HG02642 (cell line): ENCODE measurements around the gene SNX25.
"Not testable (repeated sequence)": the region's sequence is repeated elsewhere in the genome, so short reads cannot be mapped to it uniquely, and the experiment has no call there.

Experiments
- ATAC-seq: cut with Tn5 transposase; IDR thresholded peaks from one replicate; pipeline ENCODE4 v1.9.1; 2021; ENCODE audit warnings: mild to moderate bottlenecking; ENCODE audit not compliant: unreplicated experiment, poor library complexity

Gene SNX25

GRCh38 chr4:185332575-185333464 is 123.4 kb downstream of the SNX25 start:
- peak; percentile 78 for ATAC-seq

GRCh38 chr4:185334326-185334725 is 124.9 kb downstream of the SNX25 start:
- ATAC-seq = no peak

DNA sequence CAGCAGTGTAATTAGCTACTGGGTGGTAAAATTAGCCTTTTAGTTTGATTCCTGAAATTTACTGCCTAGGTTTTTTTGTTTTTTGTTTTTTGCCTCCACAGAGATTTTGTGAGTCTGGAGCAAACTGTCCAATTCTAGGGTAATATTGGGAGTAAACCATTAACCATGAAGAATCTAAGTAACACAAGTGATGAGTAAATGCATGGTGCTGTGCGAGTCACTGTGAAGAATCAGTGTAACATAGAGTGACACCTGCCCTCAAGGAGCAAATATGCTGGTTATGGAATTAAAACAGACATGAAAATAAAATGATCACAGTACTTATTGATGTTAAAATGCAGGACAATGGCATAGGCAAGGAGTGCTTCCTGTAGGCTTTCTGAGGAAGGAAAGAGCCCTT is 126.2 kb downstream of the SNX25 start:
- no peak for ATAC-seq

DNA sequence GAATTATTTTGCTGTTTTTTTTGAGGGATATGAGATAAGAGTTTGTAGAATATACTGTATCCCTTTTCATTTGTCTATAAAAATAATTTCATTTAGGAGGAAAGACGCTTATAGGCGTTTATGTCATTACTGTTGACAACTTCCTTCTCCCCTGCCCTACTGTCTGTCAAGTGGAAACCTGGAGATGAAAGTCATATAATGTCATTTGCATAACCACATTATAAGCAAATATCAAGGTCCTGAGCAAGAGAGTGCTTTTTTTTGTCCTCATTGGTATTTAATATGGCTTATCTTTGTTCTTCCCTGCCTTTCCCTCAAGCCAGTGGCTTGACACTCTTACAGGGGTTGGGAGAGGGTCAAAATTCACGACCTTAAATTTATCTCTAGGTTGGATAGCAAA is 130.5 kb downstream of the SNX25 start:
- ATAC-seq = no peak

DNA sequence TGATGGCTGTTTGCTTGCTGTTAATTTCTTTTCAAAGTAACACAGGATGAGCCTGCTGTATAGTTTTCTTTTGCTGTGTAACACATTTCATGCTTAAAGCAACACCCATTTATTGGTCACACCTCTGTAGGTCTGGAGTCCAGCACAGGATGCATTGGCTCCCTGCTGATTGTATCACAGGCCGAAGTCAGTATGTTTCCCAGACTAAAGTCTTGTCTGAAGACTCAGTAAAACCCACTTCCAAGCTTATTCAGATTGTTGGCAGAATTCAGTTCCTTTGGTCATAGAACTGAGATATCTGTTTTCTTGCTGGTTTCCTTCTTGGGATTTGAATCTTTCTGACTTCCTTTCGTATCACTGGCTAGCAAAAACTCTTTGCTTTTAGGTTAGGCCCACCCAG is 132.0 kb downstream of the SNX25 start:
- ATAC-seq = no peak

GRCh38 chr4:185341841-185342240 is 132.4 kb downstream of the SNX25 start:
- peak; percentile 55 for ATAC-seq

DNA sequence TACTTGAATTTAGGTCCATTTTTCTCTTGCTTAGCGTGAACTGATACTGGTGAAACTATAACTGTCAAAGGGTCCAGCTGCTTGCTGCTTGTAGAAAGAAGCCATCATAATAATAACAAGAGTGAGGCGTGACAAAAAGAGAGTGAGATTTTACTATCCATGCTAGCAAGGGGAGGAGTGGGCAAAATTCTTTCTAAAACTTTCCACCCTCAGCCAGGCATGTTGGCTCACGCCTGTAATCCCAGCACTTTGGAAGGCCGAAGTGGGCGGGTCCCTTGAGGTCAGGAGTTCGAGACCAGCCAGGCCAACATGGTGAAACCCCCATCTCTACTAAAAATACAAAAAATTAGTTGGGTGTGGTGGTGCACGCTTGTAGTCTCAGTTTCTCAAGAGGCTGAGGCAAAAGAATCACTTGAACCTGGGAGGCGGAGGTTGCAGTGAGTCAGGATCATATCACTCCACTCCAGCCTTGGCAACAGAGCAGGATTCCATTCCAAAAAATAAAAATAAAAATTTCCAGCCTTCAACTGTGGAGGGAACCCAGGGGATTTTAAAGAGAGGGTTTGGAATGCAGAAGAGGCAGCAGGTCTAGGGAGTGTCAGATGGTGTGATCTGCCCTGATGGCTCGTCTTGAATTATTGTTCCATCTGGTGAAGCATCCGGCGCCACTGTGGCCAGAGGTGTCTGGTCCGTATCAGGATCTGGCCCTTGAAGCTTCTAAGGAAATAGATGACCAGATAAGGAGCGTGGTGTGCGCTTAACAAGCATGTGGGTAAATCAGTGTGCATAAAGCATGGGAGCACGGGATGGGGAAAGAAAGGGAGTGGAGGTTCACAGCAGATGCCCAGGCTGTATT is 134.6 kb downstream of the SNX25 start:
- ATAC-seq = peak; percentile 50

DNA sequence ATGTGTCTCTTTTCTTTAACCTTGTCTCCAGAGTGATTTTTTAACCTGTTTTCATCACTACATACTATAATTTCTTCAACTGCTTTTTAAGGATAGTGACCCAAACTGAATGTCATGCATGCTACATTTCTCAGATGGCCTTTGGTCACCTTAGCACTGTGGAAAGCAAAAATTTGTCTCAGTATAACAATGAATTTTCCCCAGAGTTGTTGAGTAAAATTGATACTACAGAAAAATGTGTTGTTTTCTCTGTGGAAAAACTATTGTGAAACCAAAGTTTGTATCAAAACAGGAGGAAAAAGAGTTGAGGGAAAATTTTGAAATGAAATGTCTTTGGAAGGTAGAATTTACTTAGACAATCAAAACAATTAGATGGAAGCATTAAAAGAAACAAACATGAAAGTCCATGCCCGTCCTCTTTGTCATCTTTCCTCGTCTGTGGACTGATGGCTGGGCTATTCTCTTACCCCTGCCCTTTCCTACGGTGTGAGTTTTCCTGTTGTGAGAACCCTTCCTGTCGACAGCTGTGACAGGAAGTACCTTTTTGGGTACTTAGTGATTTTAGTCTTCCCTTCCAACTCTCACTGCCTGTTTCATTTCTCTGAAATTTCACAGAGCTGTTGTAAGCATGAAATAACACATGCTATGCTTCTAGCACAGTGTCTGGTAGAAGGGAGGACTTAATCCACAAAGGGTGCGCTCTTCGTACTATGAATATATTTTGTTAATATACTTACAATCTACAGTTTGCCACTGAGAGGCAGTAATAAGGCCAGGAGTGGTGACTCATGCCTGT is 135.5 kb downstream of the SNX25 start:
- peak; percentile 55 for ATAC-seq

DNA sequence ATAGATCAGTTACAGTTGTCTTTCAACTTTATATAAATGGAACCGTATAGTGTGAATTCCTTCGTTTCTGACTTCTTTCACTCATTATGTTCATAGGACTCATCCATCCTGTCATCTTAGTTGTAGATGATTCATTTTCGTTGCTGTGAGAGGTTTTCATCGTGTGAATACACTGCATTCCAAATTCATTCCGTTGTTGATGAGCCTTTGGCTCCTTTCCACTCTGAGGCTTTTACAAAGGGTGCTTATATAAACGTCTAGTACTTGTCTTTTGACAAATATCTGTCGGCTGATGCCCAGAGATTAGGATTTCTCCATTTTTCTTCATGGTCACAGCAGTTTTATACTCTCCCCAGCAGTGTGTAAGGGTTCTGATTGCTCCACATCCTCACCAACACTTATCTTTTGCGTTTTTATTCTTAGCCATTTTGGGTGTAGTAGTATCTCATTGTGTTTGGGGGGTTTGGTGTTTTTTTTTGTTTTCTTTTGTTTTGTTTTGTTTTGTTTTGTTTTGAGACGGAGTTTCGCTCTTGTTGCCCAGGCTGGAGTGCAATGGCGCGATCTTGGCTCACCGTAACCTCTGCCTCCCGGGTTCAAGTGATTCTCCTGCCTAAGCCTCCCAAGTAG is 137.7 kb downstream of the SNX25 start:
- ATAC-seq = no peak

GRCh38 chr4:185351691-185352090 is 142.3 kb downstream of the SNX25 start:
- no peak for ATAC-seq

DNA sequence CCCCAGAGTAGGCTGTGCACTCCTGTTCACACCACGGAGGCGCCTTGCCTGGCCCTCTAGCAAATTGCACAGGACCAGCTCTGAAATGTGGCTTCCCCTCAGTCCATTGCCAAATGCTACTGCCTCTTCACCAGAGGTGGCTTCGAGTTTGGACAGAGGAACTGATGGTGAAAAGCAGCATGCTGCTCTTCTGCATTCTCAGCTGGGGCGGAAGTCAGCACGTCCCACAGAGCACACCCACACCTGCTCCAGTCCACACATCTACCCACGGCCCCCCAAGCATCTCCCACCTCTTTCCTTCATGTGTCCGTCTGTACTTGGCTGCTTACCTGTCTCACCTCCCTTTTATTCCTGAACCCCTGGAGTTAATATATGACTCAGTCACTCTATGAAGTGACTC is 142.8 kb downstream of the SNX25 start:
- no peak for ATAC-seq

DNA sequence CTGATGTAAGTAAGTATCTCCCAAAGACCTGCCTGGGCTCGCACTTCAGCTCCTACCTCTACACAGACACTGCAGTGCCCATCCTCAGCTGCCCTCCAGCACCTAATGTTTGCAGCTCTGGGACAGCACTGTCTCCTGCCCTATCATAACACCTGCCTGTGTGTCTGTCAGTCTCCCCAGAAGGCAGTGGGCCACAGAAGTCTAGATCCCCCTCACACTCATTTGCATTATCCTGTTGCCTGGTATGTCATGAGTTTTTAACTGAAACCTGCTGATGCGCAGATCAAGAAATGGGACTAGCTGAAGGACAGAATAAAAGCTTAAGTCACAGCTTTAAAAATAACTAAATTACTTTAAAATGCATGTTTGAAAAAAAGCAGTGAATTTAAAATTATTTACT is 143.3 kb downstream of the SNX25 start:
- ATAC-seq = no peak

DNA sequence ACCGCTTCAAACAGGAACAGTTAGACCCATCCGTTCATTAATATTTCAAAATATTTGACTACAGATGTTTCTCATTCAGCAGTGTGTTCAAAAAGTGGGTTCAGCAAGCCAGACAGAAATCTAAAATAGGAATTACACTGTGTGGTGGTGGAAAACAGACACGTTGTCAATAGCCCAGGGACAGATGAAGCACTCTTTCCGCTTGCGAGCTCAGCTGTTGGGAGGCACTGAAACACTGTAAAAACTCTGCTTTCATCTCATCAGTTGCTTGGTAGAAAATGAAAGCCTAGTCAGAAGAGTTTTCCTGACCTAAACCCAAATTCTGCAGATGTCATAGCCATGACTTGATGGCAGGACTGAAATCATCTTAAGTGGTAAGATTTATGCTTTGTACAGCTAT is 147.8 kb downstream of the SNX25 start:
- ATAC-seq = no peak

- ATAC-seq = no peak
Observed at GRCh38 chr4:185357733-185358440, 148.5 kb downstream of the SNX25 start.

GRCh38 chr4:185358514-185358913 is 149.1 kb downstream of the SNX25 start:
- ATAC-seq = no peak

GRCh38 chr4:185358959-185359358 is 149.6 kb downstream of the SNX25 start:
- no peak for ATAC-seq

DNA sequence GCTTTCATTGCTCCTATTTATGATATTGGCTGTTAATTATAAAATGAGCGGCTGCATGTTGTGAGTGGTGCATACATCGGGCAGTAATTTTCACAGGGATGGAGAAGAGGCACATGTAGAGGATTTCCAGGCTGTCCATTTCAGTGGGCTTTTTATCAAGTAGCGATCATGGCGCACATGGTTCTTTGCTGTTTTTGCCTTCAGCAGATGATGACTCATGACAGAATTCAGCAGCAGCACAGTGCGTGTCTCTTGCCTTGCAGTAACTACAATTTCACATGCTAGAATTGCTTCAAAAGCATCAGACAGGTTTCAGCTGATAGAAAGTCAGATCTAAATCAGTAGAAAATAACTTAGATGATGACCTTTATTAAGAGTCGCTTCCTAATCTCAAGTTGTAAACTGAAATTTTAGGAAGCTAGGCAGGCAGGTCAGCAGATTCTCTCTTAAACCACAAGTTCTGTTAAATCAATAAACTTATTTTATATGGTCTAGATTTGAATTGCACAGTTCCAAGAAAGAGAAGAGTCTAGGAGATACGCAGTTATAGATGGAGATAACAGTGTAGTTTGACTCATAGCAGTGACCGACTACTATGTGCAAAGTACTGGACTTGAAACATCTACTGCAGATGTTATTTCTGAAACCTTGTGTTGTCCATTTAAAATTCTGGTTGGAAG is 150.5 kb downstream of the SNX25 start:
- ATAC-seq = no peak

DNA sequence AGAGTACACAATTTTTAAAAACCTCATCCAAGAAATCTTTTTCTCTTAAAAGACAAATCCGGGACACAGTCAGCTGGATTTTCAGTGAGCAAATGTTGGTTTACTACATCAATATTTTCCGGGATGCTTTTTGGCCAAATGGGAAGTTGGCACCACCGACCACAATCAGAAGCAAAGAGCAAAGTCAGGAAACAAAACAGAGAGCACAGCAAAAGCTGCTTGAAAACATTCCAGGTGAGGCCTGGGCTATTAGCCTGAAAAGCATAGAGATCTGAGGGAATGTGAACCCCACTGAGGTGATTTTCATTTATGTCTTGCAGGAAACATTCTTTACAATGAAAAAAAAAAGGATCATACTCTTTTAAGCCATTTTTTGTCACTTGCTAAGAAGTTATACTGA is 152.5 kb downstream of the SNX25 start:
- ATAC-seq = no peak

- not testable (repeated sequence) for ATAC-seq
Observed at GRCh38 chr4:185362570-185362969, 153.2 kb downstream of the SNX25 start.
